GM18517 (cell line): Measurements from ENCODE around the gene MIAT.

Source experiments
- ATAC-seq: cut with Tn5 transposase; IDR thresholded peaks from one replicate; pipeline ENCODE4 v1.9.1; 2021; ENCODE audit warnings: mild to moderate bottlenecking, moderate library complexity; ENCODE audit not compliant: unreplicated experiment

Gene MIAT

GRCh38 chr22:26631282-26631681 lies 26.1 kb upstream of the MIAT start:
- no peak for ATAC-seq

GRCh38 chr22:26632422-26633155 lies 24.8 kb upstream of the MIAT start:
- ATAC-seq: no peak

- ATAC-seq: no peak
Observed at GRCh38 chr22:26634189-26634588, 23.2 kb upstream of the MIAT start.

GRCh38 chr22:26635117-26635516 lies 22.3 kb upstream of the MIAT start:
- no peak for ATAC-seq

DNA sequence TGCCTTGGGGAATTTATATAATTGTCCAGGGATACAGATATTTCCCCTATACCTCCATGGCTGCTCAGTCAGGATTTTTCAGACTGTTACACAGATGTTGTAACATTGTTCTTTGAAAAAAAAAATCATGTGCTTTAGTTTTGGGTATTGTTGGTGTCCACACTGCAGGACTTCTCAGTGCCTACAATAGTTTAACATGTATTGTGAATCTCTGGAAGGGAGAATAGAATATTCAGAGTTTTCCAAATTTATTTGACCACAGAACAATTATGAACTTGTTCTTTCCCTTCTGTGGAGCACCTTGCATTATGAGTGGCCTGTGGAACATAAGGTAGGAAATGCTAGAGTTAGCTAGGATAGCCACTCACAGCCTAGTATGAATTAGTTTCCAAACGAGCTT lies 21.1 kb upstream of the MIAT start:
- ATAC-seq: no peak

DNA sequence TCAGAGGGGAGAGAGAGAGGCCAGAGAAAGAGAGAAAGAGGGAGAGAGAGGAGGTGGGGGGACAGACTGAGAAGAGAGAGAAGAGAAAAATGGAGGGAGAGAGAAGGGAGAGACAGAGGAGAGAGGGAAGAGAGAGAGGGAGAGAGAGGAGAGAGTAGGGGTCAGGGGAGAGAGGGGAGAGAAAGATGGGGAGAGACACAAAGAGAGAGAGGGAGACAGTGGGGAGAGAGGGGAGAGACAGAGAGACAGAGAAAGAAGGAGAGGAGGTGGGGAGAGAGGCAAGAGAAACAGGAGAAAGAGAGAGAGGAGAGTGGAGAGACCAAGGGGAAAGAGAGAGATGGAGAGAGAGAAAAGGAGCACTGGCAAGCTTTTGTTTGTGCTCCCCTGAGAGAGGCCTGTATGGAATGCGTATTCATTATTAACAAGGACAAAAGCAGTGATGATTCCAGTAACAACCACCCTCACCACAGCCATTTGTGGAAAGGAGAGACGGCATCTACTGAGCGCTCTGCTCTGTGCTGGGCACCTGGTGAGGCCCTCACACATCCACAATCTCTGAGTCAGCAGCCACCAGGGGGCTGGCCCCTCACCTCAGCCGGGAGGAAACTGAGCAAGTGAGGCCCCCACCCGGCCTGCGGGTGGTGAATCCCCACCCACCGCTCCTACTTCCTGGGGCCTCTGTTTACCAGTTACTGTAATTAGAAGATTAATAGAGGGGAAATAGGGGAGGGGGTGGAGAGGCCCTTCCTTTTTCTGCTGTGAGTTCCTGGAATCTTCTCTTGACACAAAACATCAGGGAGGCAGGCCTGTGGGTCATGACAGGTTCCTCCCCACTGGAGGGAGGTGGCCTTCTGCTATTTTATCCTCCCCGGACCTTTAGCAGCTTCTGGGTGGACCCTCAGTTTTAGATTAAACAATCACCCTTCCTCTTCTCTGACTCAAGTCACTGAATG lies 14.6 kb upstream of the MIAT start:
- ATAC-seq: no peak

GRCh38 chr22:26643418-26644100 lies 13.8 kb upstream of the MIAT start:
- no peak for ATAC-seq

GRCh38 chr22:26646158-26646557 lies 11.2 kb upstream of the MIAT start:
- ATAC-seq: no peak

- ATAC-seq: no peak
Observed at GRCh38 chr22:26648011-26648497, 9.3 kb upstream of the MIAT start.

GRCh38 chr22:26648528-26649388 lies 8.6 kb upstream of the MIAT start:
- ATAC-seq: no peak

GRCh38 chr22:26650722-26651421 lies 6.5 kb upstream of the MIAT start:
- no peak for ATAC-seq

GRCh38 chr22:26651815-26652214 lies 5.6 kb upstream of the MIAT start:
- no peak for ATAC-seq

DNA sequence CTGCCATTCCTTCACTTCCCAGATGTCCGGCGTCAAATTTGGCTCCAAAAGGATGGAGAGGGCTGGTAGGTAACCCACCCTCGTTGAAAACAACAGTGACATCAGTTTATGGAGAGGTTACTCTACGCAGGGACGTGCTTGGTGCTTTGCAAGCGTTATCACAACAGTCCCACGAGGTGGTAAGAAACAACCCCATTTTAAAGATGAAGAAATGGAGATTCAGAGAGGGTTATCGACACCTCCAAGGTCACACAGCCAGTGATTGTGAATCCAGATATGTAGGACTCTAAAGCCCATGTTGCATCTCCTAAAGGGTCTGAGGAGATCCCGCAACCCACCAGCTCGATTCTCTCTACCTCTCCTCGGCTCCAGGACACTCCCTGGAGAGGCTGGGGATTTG lies 773 bp downstream of the MIAT start:
- no peak for ATAC-seq

DNA sequence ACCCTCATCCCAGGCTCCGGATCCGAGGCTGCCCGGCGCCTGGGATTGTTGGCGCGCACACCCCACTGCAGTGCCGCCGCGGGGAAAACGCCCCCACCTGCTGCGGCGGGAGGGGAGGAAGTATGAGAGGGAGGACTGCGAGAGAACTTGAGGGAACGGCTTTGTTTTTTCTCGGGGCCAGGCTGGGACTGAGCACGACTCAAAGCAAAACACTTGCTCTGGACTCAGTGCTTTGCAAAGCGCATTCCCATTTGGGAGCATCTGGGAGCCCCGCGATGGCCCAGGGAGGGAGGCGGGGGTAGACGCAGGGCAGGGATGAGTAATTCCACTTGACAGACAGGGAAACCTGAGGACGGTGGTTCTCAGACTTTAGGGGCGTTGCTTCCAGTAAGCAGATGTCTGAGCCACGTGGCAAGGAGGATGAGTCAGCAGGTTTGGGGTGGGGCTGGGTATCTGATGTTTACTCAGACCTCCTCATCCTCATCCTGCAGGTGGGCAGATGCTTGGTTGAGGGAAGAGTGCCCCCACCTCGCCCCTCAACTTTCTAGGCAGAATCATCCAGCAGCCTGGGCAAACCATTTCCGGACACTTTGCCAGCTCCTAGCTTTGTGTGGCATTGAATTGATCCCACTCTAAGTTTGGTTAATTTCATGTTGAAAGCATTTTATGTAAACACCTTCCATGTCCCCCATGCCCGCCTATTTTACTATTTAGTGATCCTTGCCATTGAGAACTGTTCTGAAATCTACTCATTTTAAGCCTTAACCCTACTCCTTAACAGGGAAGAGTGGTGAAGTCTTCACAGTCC lies 1.5 kb downstream of the MIAT start:
- ATAC-seq: peak; percentile 70

GRCh38 chr22:26660356-26660755 lies 3.0 kb downstream of the MIAT start:
- ATAC-seq: no peak

DNA sequence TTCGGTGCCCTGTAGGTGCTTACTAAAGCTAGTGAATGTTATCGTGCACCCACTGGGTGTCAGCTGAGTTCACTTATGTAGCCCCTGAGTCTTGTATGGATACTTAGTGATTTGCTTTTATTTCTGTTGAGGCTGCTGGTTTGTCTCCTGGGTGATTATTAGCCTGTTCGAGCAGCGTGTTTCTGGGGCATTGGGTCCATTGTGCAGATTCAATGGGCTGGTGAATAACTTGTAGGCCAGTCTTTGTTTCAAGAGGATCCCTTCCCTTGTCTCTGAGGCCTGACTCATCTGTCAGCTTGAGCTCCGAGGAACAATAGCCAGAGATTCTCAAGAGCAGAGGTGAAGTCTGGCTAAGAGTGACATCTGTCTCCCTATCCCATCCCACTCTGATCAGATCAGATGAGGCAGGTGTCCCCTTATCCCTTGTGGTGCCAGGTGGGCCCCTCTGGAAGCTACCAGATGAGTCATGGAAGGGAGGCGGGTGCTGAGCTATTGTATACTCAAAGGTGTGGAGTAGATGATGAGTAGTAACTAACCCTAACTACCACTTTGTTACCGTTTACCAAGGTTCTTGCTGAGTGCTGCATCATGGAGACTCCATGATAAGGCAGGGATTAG lies 3.7 kb downstream of the MIAT start:
- no peak for ATAC-seq

DNA sequence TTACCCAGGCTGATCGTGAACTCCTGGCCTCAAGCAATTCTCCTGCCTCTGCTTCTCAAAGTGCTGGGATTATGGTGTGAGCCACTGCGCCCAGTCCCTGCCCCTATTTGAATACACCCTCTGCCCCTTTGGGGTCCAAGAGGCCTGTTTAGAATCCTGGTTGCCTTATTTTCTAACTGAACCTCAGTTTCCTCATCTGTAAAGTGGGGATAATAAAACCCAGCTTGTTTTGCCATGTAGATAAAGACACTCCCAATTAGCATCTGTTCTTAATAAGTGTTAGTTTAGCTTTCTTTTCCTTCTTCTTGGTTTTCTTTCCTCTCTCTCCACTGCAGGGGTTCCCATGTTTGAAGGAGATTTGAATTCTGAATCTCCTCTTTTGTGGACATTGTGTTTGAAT lies 4.8 kb downstream of the MIAT start:
- no peak for ATAC-seq

DNA sequence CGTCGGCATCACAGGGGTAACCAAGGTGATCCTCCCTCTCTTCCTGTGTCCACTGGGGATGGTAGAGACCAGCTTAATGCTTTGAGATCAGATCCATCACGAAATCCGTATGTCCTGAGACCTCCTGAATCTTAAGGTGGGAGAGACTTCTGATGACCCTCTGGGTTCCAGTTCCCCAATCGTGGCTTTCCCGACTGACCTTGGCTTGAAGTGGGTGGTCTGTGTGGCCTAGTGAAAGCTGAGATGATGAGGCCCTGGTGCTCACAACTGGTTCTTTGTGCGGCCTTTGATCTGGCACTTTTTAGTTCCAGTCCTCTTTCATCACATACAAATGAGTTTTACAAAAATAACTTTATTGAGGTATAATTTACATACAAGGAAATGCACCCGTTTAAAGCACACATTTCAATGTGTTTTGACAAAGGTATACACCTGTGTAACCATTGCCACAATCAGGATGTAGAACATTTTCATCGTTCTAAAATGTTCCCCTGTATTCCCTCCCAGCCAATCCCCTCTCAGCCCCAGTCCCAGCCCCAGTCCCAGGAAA lies 6.1 kb downstream of the MIAT start:
- ATAC-seq: no peak
